H1 (cell line): Measurements from ENCODE around the gene RPTOR. TPM values are rescaled to one million over a fixed set of nuclear protein-coding genes. Genes with fewer than 3 reads are reported as not detected.

Experiments used
- CTCF ChIA-PET: fragments of 300-600 bp; sonication (Branson Sonifier 250); formaldehyde crosslinking; loops from one replicate; lab custom pipeline; 2021; ENCODE audit not compliant: partially characterized antibody; lab: Charles Lee
- POLR2A ChIA-PET: fragments of 300-600 bp; sonication (Branson Sonifier 250); formaldehyde crosslinking; loops from one replicate; lab custom pipeline; 2021; ENCODE audit warnings: inconsistent platforms; ENCODE audit not compliant: partially characterized antibody; lab: Charles Lee
- DNase-seq, 2 experiments: peaks; one replicate each; pipeline versions ENCODE4 v3.0.0 to v3.0.0-alpha.2; 2010 to 2022; ENCODE audit warnings: low spot score in 2 of 2, low read depth in 1 of 2, mixed read lengths in 1 of 2
- FAIRE-seq: peaks from 2 replicates; lab custom pipeline; 2011; peaks lifted over from hg19 to GRCh38; lab: Jason Lieb, UNC
- H2AFZ ChIP-seq: 2 replicates; pipeline ENCODE4 v1.8.1; 2012; ENCODE audit warnings: low read length, inconsistent platforms
- H2AK5ac ChIP-seq: 2 replicates; pipeline ENCODE4 v1.6.1; 2013; ENCODE audit warnings: low read depth, low read length
- H2BK120ac ChIP-seq: replicated peaks from 2 replicates; pipeline ENCODE3; 2013; ENCODE audit warnings: low read depth, low read length, inconsistent platforms
- H2BK12ac ChIP-seq: 2 replicates; pipeline ENCODE4 v1.6.1; 2013; ENCODE audit warnings: low read depth, low read length
- H2BK15ac ChIP-seq: 2 replicates; pipeline ENCODE4 v1.6.1; 2013; ENCODE audit warnings: low read length
- H2BK20ac ChIP-seq: 2 replicates; pipeline ENCODE4 v1.6.1; 2013; ENCODE audit warnings: low read length
- H2BK5ac ChIP-seq: 2 replicates; pipeline ENCODE4 v1.6.1; 2013; ENCODE audit warnings: low read depth, low read length
- H3K14ac ChIP-seq: 2 replicates; pipeline ENCODE4 v1.6.1; 2013; ENCODE audit warnings: inconsistent platforms; ENCODE audit not compliant: insufficient read length
- H3K18ac ChIP-seq: 2 replicates; pipeline ENCODE4 v1.6.1; 2013; ENCODE audit warnings: low read length; ENCODE audit errors: extremely low read depth
- H3K23ac ChIP-seq: 2 replicates; pipeline ENCODE4 v1.6.1; 2013; ENCODE audit warnings: inconsistent platforms; ENCODE audit not compliant: insufficient read length
- H3K23me2 ChIP-seq: 2 replicates; pipeline ENCODE4 v1.6.1; 2013; ENCODE audit warnings: low read depth, low read length
- H3K27ac ChIP-seq: 2 replicates; pipeline ENCODE4 v1.6.1; 2011; ENCODE audit warnings: low read depth, low read length, inconsistent platforms
- H3K27me3 ChIP-seq, 4 experiments: replicated peaks in 1 of 4; 1 replicate in 1 of 4; 2 replicates in 3 of 4; pipeline versions ENCODE4 v1.6.1 to v1.8.1; 2011 to 2013; ENCODE audit warnings: low read length in 3 of 4, mild to moderate bottlenecking in 3 of 4, inconsistent platforms in 2 of 4, mixed read lengths in 2 of 4, moderate library complexity in 1 of 4; ENCODE audit not compliant: control insufficient read depth in 3 of 4, insufficient read depth in 3 of 4; ENCODE audit errors: extremely low read depth in 1 of 4
- H3K36me3 ChIP-seq, 4 experiments: 2 replicates each; pipeline versions ENCODE4 v1.6.1 to v1.8.1; 2011 to 2013; ENCODE audit warnings: mild to moderate bottlenecking in 4 of 4, low read length in 3 of 4, moderate library complexity in 2 of 4, control low read depth in 1 of 4, inconsistent platforms in 1 of 4; ENCODE audit not compliant: insufficient read depth in 4 of 4, control insufficient read depth in 2 of 4
- H3K4ac ChIP-seq: replicated peaks from 2 replicates; pipeline ENCODE3; 2013; ENCODE audit warnings: low read length, low read depth, mixed read lengths, inconsistent platforms; ENCODE audit not compliant: insufficient read length
- H3K4me1 ChIP-seq, 4 experiments: replicated peaks in 1 of 4; 1 replicate in 1 of 4; 2 replicates in 3 of 4; pipeline versions ENCODE4 v1.6.1 to v1.8.1; 2011 to 2013; ENCODE audit warnings: low read length in 3 of 4, inconsistent platforms in 2 of 4, mixed read lengths in 1 of 4; ENCODE audit not compliant: insufficient read depth in 4 of 4, control insufficient read depth in 3 of 4
- H3K4me2 ChIP-seq, 2 experiments: 2 replicates each; pipeline versions ENCODE4 v1.6.1 to v1.8.1; 2011 to 2013; ENCODE audit warnings: low read depth in 2 of 2, low read length in 2 of 2, control low read depth in 1 of 2, inconsistent platforms in 1 of 2, mild to moderate bottlenecking in 1 of 2; ENCODE audit not compliant: insufficient read depth in 1 of 2
- H3K4me3 ChIP-seq, 4 experiments: fragments of 200-600, 300-600 bp in 1 of 4; sonication (generic), shearing (Covaris generic), sonication (Bioruptor Twin) in 1 of 4; 2 replicates each; pipeline versions ENCODE4 v1.5.1 to v1.8.1; 2011 to 2016; ENCODE audit warnings: low read length in 4 of 4, low read depth in 3 of 4, control low read depth in 2 of 4, inconsistent platforms in 2 of 4, mild to moderate bottlenecking in 2 of 4, mixed read lengths in 1 of 4, moderate library complexity in 1 of 4; ENCODE audit not compliant: insufficient read depth in 2 of 4; ENCODE audit errors: extremely low read depth in 1 of 4
- H3K56ac ChIP-seq: replicated peaks from 2 replicates; pipeline ENCODE3; 2013; ENCODE audit warnings: low read depth, mild to moderate bottlenecking, mixed read lengths, low read length, inconsistent platforms; ENCODE audit not compliant: insufficient read length
- H3K79me1 ChIP-seq: 2 replicates; pipeline ENCODE4 v1.6.1; 2013; ENCODE audit warnings: low read depth, low read length, control low read depth
- H3K79me2 ChIP-seq, 2 experiments: 2 replicates each; pipeline versions ENCODE4 v1.6.1 to v1.8.1; 2012 to 2013; ENCODE audit warnings: low read length in 2 of 2, mild to moderate bottlenecking in 2 of 2, inconsistent platforms in 1 of 2; ENCODE audit not compliant: insufficient read depth in 2 of 2, control insufficient read depth in 1 of 2
- H3K9ac ChIP-seq, 4 experiments: replicated peaks in 1 of 4; 1 replicate in 1 of 4; 2 replicates in 3 of 4; pipeline versions ENCODE4 v1.6.1 to v1.8.1; 2011 to 2013; ENCODE audit warnings: low read depth in 3 of 4, low read length in 3 of 4, control low read depth in 2 of 4, mild to moderate bottlenecking in 2 of 4, moderate library complexity in 2 of 4, inconsistent platforms in 1 of 4; ENCODE audit errors: extremely low read depth in 1 of 4
- H3K9me3 ChIP-seq, 2 experiments: 2 replicates each; pipeline versions ENCODE4 v1.6.1 to v1.8.1; 2012 to 2013; ENCODE audit warnings: mild to moderate bottlenecking in 2 of 2, moderate library complexity in 2 of 2, control low read depth in 1 of 2, inconsistent platforms in 1 of 2, low read depth in 1 of 2, low read length in 1 of 2, mixed read lengths in 1 of 2; ENCODE audit not compliant: insufficient read depth in 2 of 2
- H4K20me1 ChIP-seq, 2 experiments: replicated peaks in 1 of 2; 2 replicates each; pipeline versions ENCODE3 to v1.8.1; 2011 to 2013; ENCODE audit warnings: inconsistent platforms in 2 of 2, low read length in 2 of 2, mild to moderate bottlenecking in 1 of 2; ENCODE audit not compliant: insufficient read depth in 2 of 2, control insufficient read depth in 1 of 2
- H4K5ac ChIP-seq: 2 replicates; pipeline ENCODE4 v1.6.1; 2013; ENCODE audit warnings: low read length, low read depth, mixed read lengths, inconsistent platforms; ENCODE audit not compliant: insufficient read length
- H4K8ac ChIP-seq: 2 replicates; pipeline ENCODE4 v1.8.0; 2013; ENCODE audit warnings: mild to moderate bottlenecking, moderate library complexity, low read length, inconsistent platforms; ENCODE audit not compliant: insufficient read depth; ENCODE audit errors: extremely low read depth
- H4K91ac ChIP-seq: replicated peaks from 2 replicates; pipeline ENCODE3; 2013; ENCODE audit warnings: low read length, mixed read lengths, inconsistent platforms; ENCODE audit not compliant: insufficient read length
- SUZ12 ChIP-seq: fragments of 200-600 bp; sonication (generic); IDR thresholded peaks from 2 replicates; pipeline ENCODE4 v1.6.1; 2012; ENCODE audit warnings: mild to moderate bottlenecking, inconsistent platforms, low read length, moderate library complexity, mixed read lengths
- TEAD4 ChIP-seq: IDR thresholded peaks from 2 replicates; pipeline ENCODE4 v1.6.1; 2012; ENCODE audit warnings: low read depth, low read length, inconsistent platforms, mixed read lengths
- WGBS, 2 experiments: shearing (Covaris generic) in 1 of 2; methylation state at CpG; one replicate each; pipeline versions ENCODE4 v1.1.6 to v1.1.7; 2013 to 2015; ENCODE audit warnings: low lambda C conversion rate in 2 of 2, mixed read lengths in 2 of 2, inconsistent platforms in 1 of 2, low coverage in 1 of 2, missing lambda C conversion rate in 1 of 2; ENCODE audit not compliant: insufficient replicate concordance in 2 of 2, insufficient coverage in 1 of 2, insufficient read length in 1 of 2; ENCODE audit errors: extremely low coverage in 1 of 2, missing lambda C conversion rate in 1 of 2; 5-methylcytosine and 5-hydroxymethylcytosine counted together
- polyA plus RNA-seq, 7 experiments: library from polyadenylated mRNA; depleted of rRNA in 3 of 7; stranded (reverse) in 5 of 7; unstranded in 2 of 7; fragments of >200 nt in 5 of 7; fragments of 200-250 nt in 2 of 7; gene quantifications; 1 replicate in 5 of 7; 2 replicates in 1 of 7; 4 replicates in 1 of 7; pipeline versions ENCODE4 v1.2.1 to v1.2.3, GENCODE V29; 2011 to 2013; ENCODE audit warnings: missing spikeins in 2 of 7, mixed read lengths in 2 of 7
- total RNA-seq: library from RNA; stranded (reverse); fragmentation: NEBNext Ultra II Directional; extraction: Animal tissue kit (Norgen Biotek cat#: 25700); gene quantifications from 2 replicates; pipeline ENCODE4 v1.2.1, GENCODE V29; 2021
- TF ChIP-seq, protein P1 (sequence below): IDR thresholded peaks from 2 replicates; pipeline ENCODE4 v1.6.1; 2012; ENCODE audit warnings: inconsistent platforms

RPTOR gene
- total and polyA plus RNA-seq, 2 of the 8 experiments (the other 6 are each of a cell fraction or from before 2014, with no cell fraction given): 6.9 to 28.7 TPM

GRCh38 chr17:80742091-80742490 lies 197.5 kb downstream of the RPTOR start:
- Histone ChIP-seq H2BK20ac (no peak overlapping the region), H3K4ac (no peak overlapping the region), H4K20me1 (no peaks in the 10 kb centered on the region), H2BK5ac (no peak overlapping the region), H4K8ac (no peak overlapping the region; the same call in 1 of the 2 replicates), H2BK12ac (no peak overlapping the region), H3K36me3 (peaks cover 0 to 3% (median 0%) of the 10 kb centered on the region in 4 experiments; a peak in 1 of 8 replicates), H2BK120ac (no peak overlapping the region), H3K18ac (no peak overlapping the region), H3K56ac (no peak overlapping the region), H3K23me2 (peaks cover 3% of the 10 kb centered on the region; the same call in 1 of the 2 replicates), H4K5ac (no peak overlapping the region), H3K14ac (no peak overlapping the region), H2BK15ac (no peak overlapping the region), H3K27me3 (no peaks in the 10 kb centered on the region), H3K4me1 (peaks cover 0 to 2% (median 0%) of the 10 kb centered on the region in 4 experiments; a peak in 2 of 7 replicates)
- WGBS, 2 experiments: 93% methylated on average over 8 of the region's 8 CpGs; no CpG with 5 or more reads in 1 of the 2 experiments
- TF ChIP-seq SUZ12 (no peak), TEAD4 (no peak)
- TF ChIP-seq, protein P1, sequence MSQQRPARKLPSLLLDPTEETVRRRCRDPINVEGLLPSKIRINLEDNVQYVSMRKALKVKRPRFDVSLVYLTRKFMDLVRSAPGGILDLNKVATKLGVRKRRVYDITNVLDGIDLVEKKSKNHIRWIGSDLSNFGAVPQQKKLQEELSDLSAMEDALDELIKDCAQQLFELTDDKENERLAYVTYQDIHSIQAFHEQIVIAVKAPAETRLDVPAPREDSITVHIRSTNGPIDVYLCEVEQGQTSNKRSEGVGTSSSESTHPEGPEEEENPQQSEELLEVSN: peak; percentile 51; the same call in 1 of the 2 replicates
- TF ChIP-seq, all 59 proteins: peak for 1
- ChIA-PET POLR2A (no interaction called here), CTCF (interaction anchor here (1.1 kb wide), 1 partner anchor 157 kb away, joined by 4 read pairs; no protein-coding TSS in a partner anchor)
- Histone ChIP-seq H2AFZ (no peak overlapping the region), H3K4me3 (no peak overlapping the region), H3K27ac (no peak overlapping the region), H3K4me2 (no peak overlapping the region), H3K79me2 (no peaks in the 10 kb centered on the region; a peak in 1 of 4 replicates), H3K9me3 (peaks cover 9 to 10% of the 10 kb centered on the region in 2 experiments; a peak in 3 of 4 replicates), H3K79me1 (peaks cover 2% of the 10 kb centered on the region; the same call in 1 of the 2 replicates), H3K9ac (no peak overlapping the region), H3K23ac (no peak overlapping the region), H4K91ac (no peak overlapping the region), H2AK5ac (0 out of 2 replicates have a peak overlapping the region, but pooled peaks have one; percentile 53)
- no peak for DNase-seq
- FAIRE-seq: no peak
